Heart left ventricle (tissue), 16 donors: ENCODE data around the gene CIPC. TPM values are rescaled to one million over a fixed set of nuclear protein-coding genes. Genes with fewer than 3 reads are reported as not detected.
A peak's percentile ranks its signal among the peaks of the same experiment; 100 is the strongest.

ENCODE experiments used
- ATAC-seq, 4 donors: fragments of 200-7000 bp; cut with Tn5 transposase; one replicate each; pipeline ENCODE4 v1.9.1; 2020 to 2022; ENCODE audit warnings: moderate library complexity in 4 of 4, mild to moderate bottlenecking in 3 of 4, moderate number of reproducible peaks in 1 of 4
- DNase-seq, 5 donors: peaks; one replicate each; pipeline ENCODE4 v3.0.0-alpha.2; 2020
- H3K27ac ChIP-seq, 12 donors: fragments of 200-600 bp; sonication (generic) in 4 of 12; one replicate each; pipeline versions ENCODE4 v1.5.0 to v1.8.0; 2016 to 2022; ENCODE audit warnings: mild to moderate bottlenecking in 2 of 12
- H3K27me3 ChIP-seq, 9 donors: fragments of 200-600 bp; sonication (generic) in 2 of 9; one replicate each; pipeline versions ENCODE4 v1.5.1 to v1.8.0; 2016 to 2022; ENCODE audit warnings: mild to moderate bottlenecking in 3 of 9
- H3K36me3 ChIP-seq, 9 donors: fragments of 200-600 bp; sonication (generic) in 2 of 9; one replicate each; pipeline versions ENCODE4 v1.5.0 to v1.8.0; 2018 to 2022; ENCODE audit warnings: mild to moderate bottlenecking in 2 of 9
- H3K4me1 ChIP-seq, 12 donors: fragments of 200-600 bp; sonication (generic) in 4 of 12; one replicate each; pipeline versions ENCODE4 v1.5.0 to v1.8.0; 2016 to 2022; ENCODE audit warnings: mild to moderate bottlenecking in 3 of 12
- H3K4me3 ChIP-seq, 12 donors: fragments of 200-600 bp; sonication (generic) in 4 of 12; one replicate each; pipeline versions ENCODE4 v1.5.0 to v1.8.0; 2017 to 2022; ENCODE audit warnings: mild to moderate bottlenecking in 9 of 12, moderate library complexity in 4 of 12
- H3K9me3 ChIP-seq, 12 donors: fragments of 200-600 bp; sonication (generic) in 4 of 12; one replicate each; pipeline versions ENCODE4 v1.5.0 to v1.8.0; 2016 to 2022; ENCODE audit warnings: mild to moderate bottlenecking in 1 of 12
- POLR2A ChIP-seq, 2 donors: fragments of 450-650 bp; IDR thresholded peaks; one replicate each; pipeline ENCODE4 v1.6.1; 2017; ENCODE audit warnings: antibody characterized with exemption in 2 of 2, mild to moderate bottlenecking in 2 of 2, moderate library complexity in 2 of 2
- WGBS, 4 donors: extraction: QIAGEN DNeasy Blood & Tissue Kit in 2 of 4; methylation state at CpG; one replicate each; pipeline versions ENCODE4 v1.1.5 to v1.1.7; 2013 to 2018; 5-methylcytosine and 5-hydroxymethylcytosine counted together
- intact Hi-C, 10 donors: fragments of 100-400 bp; cut with DNase I; formaldehyde crosslinking; loops; one replicate each; pipeline versions ENCODE4 v1.11.1 to v1.14.2; 2022
- polyA plus RNA-seq, 2 donors: library from polyadenylated mRNA; stranded (reverse); fragments of 200-250 nt; gene quantifications; one replicate each; pipeline ENCODE4 v1.2.3, GENCODE V29; 2013
- total RNA-seq, 9 donors: library from RNA; depleted of rRNA in 2 of 9; stranded (reverse); fragments of >200 nt in 2 of 9; fragmentation: NEBNext Ultra II Directional in 3 of 9; extraction: Animal tissue kit (Norgen Biotek cat#: 25700) in 3 of 9; gene quantifications; one replicate each; pipeline versions ENCODE4 v1.1.0 to v1.2.4, GENCODE V29; 2016 to 2023
- TF ChIP-seq, protein P1 (sequence below), 12 donors: fragments of 200-600 bp; sonication (generic) in 4 of 12; IDR thresholded peaks; one replicate each; pipeline versions ENCODE4 v1.5.0 to v1.8.0; 2018 to 2022; ENCODE audit warnings: antibody characterized with exemption in 12 of 12, mild to moderate bottlenecking in 5 of 12
- donor health status: ischemic (EF 13 %, LVEDD 7.1; RV severe dilation, severe dysfunction).
- donor health status: healthy with polysubstance abuse.
- donor health status: DM: no; HTN: yes; CAD: no.
- donor health status: DM: no; HTN: no; CAD: no.
- donor health status: ischemic (EF 25% LVEDD 6.9; RV normal size, moderate dysfunction).
- donor health status: ischemic (EF 25% LVEDD 5.7; RV mildly dilated, moderate dysfunction).
- donor health status: healthy.
- donor health status: DM: yes; HTN: yes; CAD: no.
- donor health status: ischemic (EF 35%, LVEDD 5.7; RV mildly dilated, moderate dysfunction).
- donor health status: nonischemic (EF 11% LVEDD 7.7; RV severe dilation, severe dysfunction).
- donor health status: DM: yes; HTN: yes; CAD: no.
- donor health status: PGD.
- donor health status: ischemic (EF 29% LVEDD 5.4; RV normal size, mild dysfunction).
- donor health status: nonischemic (EF 23%, LVEDD 6.1; RV moderate dilation, normal function).

The CIPC gene
- total and polyA plus RNA-seq, 11 donors: 10.9 to 85.9 (median 61.3) TPM

DNA sequence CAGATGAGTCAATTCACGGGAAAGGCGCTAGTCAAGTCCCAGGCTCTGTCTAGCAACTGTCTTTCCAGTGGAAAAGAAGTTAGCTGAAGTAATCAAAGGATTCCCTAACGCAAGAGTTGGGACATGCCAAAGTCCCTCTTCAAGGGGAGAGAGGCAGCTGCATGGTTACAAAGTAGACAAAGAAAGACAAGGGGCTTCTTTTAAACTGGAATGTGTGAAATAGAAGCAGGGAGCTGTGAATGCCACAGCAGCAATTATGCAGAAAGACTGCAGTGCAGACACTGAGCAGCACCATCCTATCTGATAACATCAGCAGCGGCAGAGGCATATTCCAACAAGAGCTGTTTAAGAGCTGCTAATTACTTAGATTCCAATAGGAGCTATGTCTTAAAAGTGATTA is 12.5 kb upstream of the CIPC start:
- DNase-seq (no peak), ATAC-seq (no peak)
- 74 to 83% (median 79%) methylated on average over 4 of the region's 4 CpGs for WGBS, 4 donors
- intact Hi-C loops: no loop called here
- Histone ChIP-seq H3K4me1 (peaks cover 0 to 8% (median 0%) of the 10 kb centered on the region in 12 donors), H3K27ac (peak overlapping the region in 2 of 12 donors; percentile 6 to 60), H3K9me3 (peaks cover 0 to under 1% (median 0%) of the 10 kb centered on the region in 12 donors), H3K36me3 (no peaks in the 10 kb centered on the region), H3K4me3 (no peak overlapping the region), H3K27me3 (no peaks in the 10 kb centered on the region)
- TF ChIP-seq, protein P1, sequence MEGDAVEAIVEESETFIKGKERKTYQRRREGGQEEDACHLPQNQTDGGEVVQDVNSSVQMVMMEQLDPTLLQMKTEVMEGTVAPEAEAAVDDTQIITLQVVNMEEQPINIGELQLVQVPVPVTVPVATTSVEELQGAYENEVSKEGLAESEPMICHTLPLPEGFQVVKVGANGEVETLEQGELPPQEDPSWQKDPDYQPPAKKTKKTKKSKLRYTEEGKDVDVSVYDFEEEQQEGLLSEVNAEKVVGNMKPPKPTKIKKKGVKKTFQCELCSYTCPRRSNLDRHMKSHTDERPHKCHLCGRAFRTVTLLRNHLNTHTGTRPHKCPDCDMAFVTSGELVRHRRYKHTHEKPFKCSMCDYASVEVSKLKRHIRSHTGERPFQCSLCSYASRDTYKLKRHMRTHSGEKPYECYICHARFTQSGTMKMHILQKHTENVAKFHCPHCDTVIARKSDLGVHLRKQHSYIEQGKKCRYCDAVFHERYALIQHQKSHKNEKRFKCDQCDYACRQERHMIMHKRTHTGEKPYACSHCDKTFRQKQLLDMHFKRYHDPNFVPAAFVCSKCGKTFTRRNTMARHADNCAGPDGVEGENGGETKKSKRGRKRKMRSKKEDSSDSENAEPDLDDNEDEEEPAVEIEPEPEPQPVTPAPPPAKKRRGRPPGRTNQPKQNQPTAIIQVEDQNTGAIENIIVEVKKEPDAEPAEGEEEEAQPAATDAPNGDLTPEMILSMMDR (IDR thresholded peaks at IDR 0.05): no peak
- TF ChIP-seq POLR2A (IDR thresholded peaks at IDR 0.05): no peak

DNA sequence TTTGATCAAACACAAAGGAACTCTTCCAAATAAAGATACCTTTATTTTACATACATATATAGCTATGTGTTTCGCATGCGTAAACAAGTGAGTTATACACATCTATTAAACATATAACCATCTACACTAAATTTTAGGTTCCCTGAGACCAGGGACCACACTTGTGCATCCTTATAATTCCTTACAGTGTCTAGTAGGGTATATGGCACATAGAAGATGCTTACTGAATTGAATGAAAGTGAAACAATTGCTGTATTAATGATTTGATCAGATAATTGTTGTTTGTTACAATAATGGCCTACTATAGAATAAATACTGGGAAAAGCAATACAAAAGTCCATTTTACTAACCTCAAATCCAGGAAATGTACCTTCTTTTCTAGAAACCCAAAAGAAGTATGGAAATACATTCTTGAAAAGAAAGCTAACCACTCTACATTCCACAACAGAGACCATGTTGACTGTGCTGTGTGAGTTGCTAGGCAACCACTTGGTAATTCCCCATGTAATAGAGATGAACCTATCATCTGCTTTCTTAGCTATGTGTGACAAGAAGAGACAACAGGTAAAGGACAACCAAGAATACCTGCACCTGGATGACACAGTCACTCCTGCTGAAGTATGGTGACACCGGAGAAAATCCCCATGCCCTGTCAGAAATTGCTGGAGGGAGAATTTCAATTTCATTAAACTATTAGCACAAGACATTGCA is 11.9 kb upstream of the CIPC start:
- peak in 1 of 4 donors; percentile 51 for ATAC-seq
- TF ChIP-seq POLR2A (IDR thresholded peaks at IDR 0.05): no peak
- TF ChIP-seq, protein P1 (IDR thresholded peaks at IDR 0.05): no peak
- Histone ChIP-seq H3K4me1 (peaks cover 0 to 8% (median 0%) of the 10 kb centered on the region in 12 donors), H3K27me3 (no peaks in the 10 kb centered on the region), H3K4me3 (no peak overlapping the region), H3K36me3 (no peaks in the 10 kb centered on the region), H3K27ac (no peak overlapping the region), H3K9me3 (peaks cover 0 to 7% (median 2%) of the 10 kb centered on the region in 12 donors)
- intact Hi-C loops: no loop called here
- WGBS, 4 donors: 96 to 99% (median 96%) methylated on average over 3 of the region's 3 CpGs
- no peak for DNase-seq

DNA sequence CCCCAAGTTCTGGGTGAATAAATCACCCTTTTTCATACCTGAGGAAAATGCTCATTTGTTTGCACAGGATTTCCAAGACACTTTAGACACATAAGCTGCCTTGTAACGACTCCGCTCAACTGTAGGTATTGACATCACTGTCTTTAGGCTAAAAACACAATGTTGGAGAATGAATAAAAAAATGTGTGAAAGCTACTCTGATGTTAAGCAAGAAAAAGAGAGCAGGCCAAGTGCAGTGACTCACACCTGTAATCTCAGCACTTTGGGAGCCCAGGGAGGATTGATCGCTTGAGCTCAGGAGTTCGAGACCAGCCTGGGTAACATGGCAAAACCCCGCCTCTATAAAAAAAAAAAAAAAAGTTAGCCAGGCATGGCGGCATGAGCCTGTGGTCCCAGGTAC is 11.1 kb upstream of the CIPC start:
- no peak overlapping the region for H3K4me3 ChIP-seq
- ATAC-seq (no peak), DNase-seq (no peak)
- H3K36me3 ChIP-seq: no peaks in the 10 kb centered on the region
- peaks cover 0 to 8% (median 0%) of the 10 kb centered on the region in 12 donors for H3K4me1 ChIP-seq
- intact Hi-C loops: no loop called here
- WGBS, 4 donors: 93 to 97% (median 96%) methylated on average over 6 of the region's 6 CpGs
- no peaks in the 10 kb centered on the region for H3K27me3 ChIP-seq
- H3K27ac ChIP-seq: no peak overlapping the region
- no peak for TF ChIP-seq POLR2A (IDR thresholded peaks at IDR 0.05)
- TF ChIP-seq, protein P1 (IDR thresholded peaks at IDR 0.05): no peak
- peaks cover 0 to 15% (median 9%) of the 10 kb centered on the region in 12 donors for H3K9me3 ChIP-seq

DNA sequence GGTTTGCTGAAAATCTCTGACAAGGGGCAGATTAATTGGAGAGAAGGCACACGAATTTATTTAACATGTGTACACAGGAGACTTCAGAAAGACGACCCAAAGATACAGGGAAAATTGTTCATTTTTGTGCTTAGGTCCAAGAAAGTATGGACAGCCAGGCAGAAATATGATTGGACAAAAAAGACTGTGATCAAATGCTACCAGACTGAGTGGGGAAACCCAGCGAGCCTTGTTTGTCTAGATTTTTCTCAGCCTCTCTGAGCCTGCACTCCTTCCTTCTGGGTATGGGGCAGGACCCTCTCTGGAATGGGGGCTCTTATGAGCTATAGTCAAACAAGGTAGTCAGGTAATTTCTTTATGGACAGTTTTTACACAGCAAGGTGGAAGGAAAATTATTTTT is 10.4 kb upstream of the CIPC start:
- TF ChIP-seq, protein P1 (IDR thresholded peaks at IDR 0.05): no peak
- no peak for TF ChIP-seq POLR2A (IDR thresholded peaks at IDR 0.05)
- intact Hi-C loops: no loop called here
- no peak overlapping the region for H3K27ac ChIP-seq

More for the DNA sequence above, 10.4 kb upstream of the CIPC start:
- H3K36me3 ChIP-seq: no peaks in the 10 kb centered on the region
- DNase-seq (no peak), ATAC-seq (no peak)
- 75 to 85% (median 79%) methylated on average over 3 of the region's 3 CpGs for WGBS, 4 donors
- peaks cover 0 to 8% (median 0%) of the 10 kb centered on the region in 12 donors for H3K4me1 ChIP-seq
- no peaks in the 10 kb centered on the region for H3K27me3 ChIP-seq
- peaks cover 0 to 18% (median 11%) of the 10 kb centered on the region in 12 donors for H3K9me3 ChIP-seq
- no peak overlapping the region for H3K4me3 ChIP-seq
